Measurements from ENCODE around the gene ALG5.

- TF ChIP-seq POLR2AphosphoS5 (IDR thresholded peaks at IDR 0.05; ENCODE audit: borderline replicate concordance, low read depth, low read length) (no peak), EZH2 (IDR thresholded peaks at IDR 0.05) (no peak), FOXP2 (optimal IDR thresholded peaks at IDR 0.05; ENCODE audit: control extremely low read depth, extremely low read length, insufficient read depth) (no peak)
These were observed 2.7 kb upstream of the ALG5 start for GRCh38 chr13:37001921-37002250.
